ENCODE measurements around the gene ARL6. TPM values are rescaled to one million over a fixed set of nuclear protein-coding genes. Genes with fewer than 3 reads are reported as not detected.

The ARL6 gene
- total RNA-seq, 1 experiment from 2014 or later, result 7.1 TPM

DNA sequence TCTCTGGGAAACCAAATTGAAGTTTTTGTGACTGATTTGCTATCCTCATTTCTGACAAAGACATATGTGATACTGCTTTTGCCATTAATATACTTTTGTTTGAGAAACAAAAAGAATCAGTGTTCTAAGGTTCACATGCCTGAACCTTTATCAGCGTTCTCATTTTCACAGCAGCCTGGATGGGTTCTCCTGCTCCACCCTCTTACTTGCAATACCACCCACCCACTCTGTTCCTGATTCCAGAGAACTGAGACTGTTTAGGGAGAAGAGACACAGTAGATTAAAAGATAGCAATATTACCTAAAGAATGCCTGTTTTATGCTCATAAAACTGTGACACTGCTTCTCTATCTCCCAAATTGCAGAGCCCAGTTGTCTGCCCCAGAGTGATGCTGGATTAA, 25.8 kb upstream of the ARL6 start:
- H3K27me3 Mint-ChIP-seq (ENCODE audit: low read depth), result no peaks in the 10 kb centered on the region
- peaks cover 5 to 8% of the 10 kb centered on the region in 2 experiments for H3K4me1 Mint-ChIP-seq

More for the DNA sequence above, 25.8 kb upstream of the ARL6 start:
- no peaks in the 10 kb centered on the region for H3K9me3 Mint-ChIP-seq
- Histone ChIP-seq H3K9ac (ENCODE audit: extremely low read depth, insufficient read length, low read length) (no peak overlapping the region), H2BK120ac (ENCODE audit: low read depth, low read length, poor library complexity, severe bottlenecking) (no peak overlapping the region), H3K27me3 (ENCODE audit: insufficient read depth, low read length) (no peaks in the 10 kb centered on the region), H4K8ac (replicated peaks; ENCODE audit: insufficient read length, low read depth, low read length) (no peak overlapping the region), H3K23me2 (ENCODE audit: insufficient read length, low read depth, low read length, poor library complexity, severe bottlenecking) (no peaks in the 10 kb centered on the region), H3T11ph (ENCODE audit: low read length) (no peak overlapping the region), H3K79me2 (ENCODE audit: insufficient read depth, low read length) (no peaks in the 10 kb centered on the region), H3K4me2 (ENCODE audit: insufficient read depth, insufficient read length, low read length) (no peak overlapping the region), H2AFZ (ENCODE audit: low read length) (no peak overlapping the region), H2BK20ac (ENCODE audit: low read depth, low read length, poor library complexity, severe bottlenecking) (no peak overlapping the region), H2AK5ac (ENCODE audit: insufficient read length, low read length) (no peak overlapping the region), H3K79me1 (ENCODE audit: insufficient read depth, low read depth, low read length, poor library complexity, severe bottlenecking) (no peaks in the 10 kb centered on the region), H2BK12ac (ENCODE audit: insufficient read length, low read depth, low read length) (no peak overlapping the region), H3K27ac (ENCODE audit: insufficient read length, low read depth, low read length) (no peak overlapping the region), H2BK5ac (ENCODE audit: insufficient read length, low read length) (no peak overlapping the region), H3K4ac (ENCODE audit: low read depth, low read length) (no peak overlapping the region), H3K23ac (ENCODE audit: insufficient read length, low read depth, low read length) (no peak overlapping the region), H4K5ac (ENCODE audit: insufficient read length, low read depth, low read length) (no peak overlapping the region), H3K9me3 (ENCODE audit: control insufficient read depth, low read depth, low read length) (no peaks in the 10 kb centered on the region), H3K14ac (ENCODE audit: insufficient read depth, low read length) (no peak overlapping the region), H3K56ac (ENCODE audit: insufficient read length, low read depth, low read length) (no peak overlapping the region), H4K91ac (ENCODE audit: insufficient read length, low read depth, low read length) (no peak overlapping the region), H2BK15ac (ENCODE audit: low read depth, low read length) (no peak overlapping the region), H3K4me1 (ENCODE audit: insufficient read depth, low read length) (no peaks in the 10 kb centered on the region), H3K18ac (ENCODE audit: insufficient read length, low read depth, low read length) (no peak overlapping the region), H4K20me1 (ENCODE audit: control insufficient read depth, insufficient read depth, insufficient read length) (no peaks in the 10 kb centered on the region)
- WGBS (ENCODE audit: extremely low coverage, insufficient read length, low lambda C conversion rate), result no CpG with 5 or more reads among the region's 1 CpG
- H3K36me3 Mint-ChIP-seq (ENCODE audit: insufficient read depth in 1 of 3, low read depth in 3 of 3), result no peaks in the 10 kb centered on the region
- TF ChIP-seq, protein P1, sequence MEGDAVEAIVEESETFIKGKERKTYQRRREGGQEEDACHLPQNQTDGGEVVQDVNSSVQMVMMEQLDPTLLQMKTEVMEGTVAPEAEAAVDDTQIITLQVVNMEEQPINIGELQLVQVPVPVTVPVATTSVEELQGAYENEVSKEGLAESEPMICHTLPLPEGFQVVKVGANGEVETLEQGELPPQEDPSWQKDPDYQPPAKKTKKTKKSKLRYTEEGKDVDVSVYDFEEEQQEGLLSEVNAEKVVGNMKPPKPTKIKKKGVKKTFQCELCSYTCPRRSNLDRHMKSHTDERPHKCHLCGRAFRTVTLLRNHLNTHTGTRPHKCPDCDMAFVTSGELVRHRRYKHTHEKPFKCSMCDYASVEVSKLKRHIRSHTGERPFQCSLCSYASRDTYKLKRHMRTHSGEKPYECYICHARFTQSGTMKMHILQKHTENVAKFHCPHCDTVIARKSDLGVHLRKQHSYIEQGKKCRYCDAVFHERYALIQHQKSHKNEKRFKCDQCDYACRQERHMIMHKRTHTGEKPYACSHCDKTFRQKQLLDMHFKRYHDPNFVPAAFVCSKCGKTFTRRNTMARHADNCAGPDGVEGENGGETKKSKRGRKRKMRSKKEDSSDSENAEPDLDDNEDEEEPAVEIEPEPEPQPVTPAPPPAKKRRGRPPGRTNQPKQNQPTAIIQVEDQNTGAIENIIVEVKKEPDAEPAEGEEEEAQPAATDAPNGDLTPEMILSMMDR (conservative IDR thresholded peaks at IDR 0.05), result no peak
- H3K27ac Mint-ChIP-seq, result no peak overlapping the region
- no peak for DNase-seq
- H3K4me3 Mint-ChIP-seq, result no peak overlapping the region
